Left hindlimb (tissue), 1 donor: ENCODE results near the gene SLC10A4.
A peak's percentile ranks its signal among the peaks of the same experiment; 100 is the strongest.
"Not testable (repeated sequence)": the region's sequence is repeated elsewhere in the genome, so short reads cannot be mapped to it uniquely, and the experiment has no call there.

Experiments
- DNase-seq: peaks from one replicate; pipeline ENCODE4 v3.0.0-alpha.2; 2018

The SLC10A4 gene

GRCh38 chr4:48483006-48483776, at the start of gene SLC10A4:
Gene SLC10A4, plus strand, starts transcription at chr4:48483343. Its CDS starts 219 bp downstream, at chr4:48483562.
- peak; percentile 34 for DNase-seq

GRCh38 chr4:48436318-48436717, 46.8 kb upstream of the SLC10A4 start:
- no peak for DNase-seq

DNA sequence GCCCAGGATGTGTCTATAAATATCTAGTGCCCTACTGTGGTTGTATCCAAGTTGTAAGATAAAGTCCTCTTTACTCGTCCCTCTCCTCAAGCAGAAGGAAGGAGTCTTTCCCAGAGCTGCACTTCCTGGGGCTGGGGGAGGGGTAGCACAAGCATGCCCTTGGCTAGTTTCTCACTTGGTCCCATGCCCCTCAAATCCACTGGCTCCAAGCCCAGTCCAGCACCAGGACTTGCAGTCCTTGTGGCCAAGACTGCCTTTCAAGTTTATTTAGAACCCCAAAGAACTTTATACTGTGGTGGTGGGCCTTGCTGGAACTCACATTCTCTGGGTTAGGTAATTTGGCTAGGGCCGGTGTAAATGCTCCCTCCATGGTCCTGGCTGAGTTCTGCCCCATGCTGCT, 43.2 kb upstream of the SLC10A4 start:
- DNase-seq: no peak

DNA sequence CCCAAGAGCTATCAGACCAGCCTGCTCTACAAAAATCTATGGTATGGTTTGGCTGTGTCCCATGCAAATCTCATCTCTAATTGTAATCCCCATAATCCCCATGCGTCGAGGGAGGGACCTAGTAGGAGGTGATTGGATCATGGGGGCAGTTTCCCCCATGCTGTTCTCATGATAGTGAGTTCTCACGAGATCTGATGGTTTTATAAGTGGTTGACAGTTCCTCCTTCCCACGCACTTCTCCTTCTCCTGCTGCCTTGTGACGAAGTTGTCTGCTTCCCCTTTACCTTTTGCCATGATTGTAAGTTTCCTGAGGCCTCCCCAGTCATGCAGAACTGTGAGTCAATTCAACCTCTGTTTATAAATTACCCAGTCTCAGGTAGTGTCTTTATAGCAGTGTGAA, 42.2 kb upstream of the SLC10A4 start:
- DNase-seq: not testable (repeated sequence)

GRCh38 chr4:48445704-48446103, 37.4 kb upstream of the SLC10A4 start:
- DNase-seq: no peak

GRCh38 chr4:48446642-48447041, 36.5 kb upstream of the SLC10A4 start:
- no peak for DNase-seq

DNA sequence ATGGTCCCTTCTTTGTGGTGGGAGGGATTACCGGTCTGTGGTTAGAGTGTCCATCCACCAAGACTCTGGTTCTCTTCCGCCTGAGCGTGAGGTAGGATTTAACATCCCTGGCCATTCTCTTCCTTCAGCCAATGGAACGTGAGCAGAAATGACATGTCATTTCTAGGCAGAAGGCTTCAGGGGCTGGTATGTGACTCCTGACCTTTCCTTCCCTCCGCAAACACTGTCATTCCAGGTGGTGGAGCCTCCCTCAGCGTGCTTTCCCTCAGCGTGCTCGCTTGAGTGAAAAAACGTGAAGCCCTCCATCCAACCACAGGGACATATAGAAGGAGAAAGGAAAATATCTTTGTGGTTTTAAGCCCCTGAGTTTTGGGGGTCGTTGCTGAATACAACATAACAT, 34.0 kb upstream of the SLC10A4 start:
- no peak for DNase-seq

- DNase-seq: no peak
These were observed 32.4 kb upstream of the SLC10A4 start for GRCh38 chr4:48450740-48451139.

GRCh38 chr4:48451656-48452055, 31.5 kb upstream of the SLC10A4 start:
- DNase-seq: not testable (repeated sequence)

DNA sequence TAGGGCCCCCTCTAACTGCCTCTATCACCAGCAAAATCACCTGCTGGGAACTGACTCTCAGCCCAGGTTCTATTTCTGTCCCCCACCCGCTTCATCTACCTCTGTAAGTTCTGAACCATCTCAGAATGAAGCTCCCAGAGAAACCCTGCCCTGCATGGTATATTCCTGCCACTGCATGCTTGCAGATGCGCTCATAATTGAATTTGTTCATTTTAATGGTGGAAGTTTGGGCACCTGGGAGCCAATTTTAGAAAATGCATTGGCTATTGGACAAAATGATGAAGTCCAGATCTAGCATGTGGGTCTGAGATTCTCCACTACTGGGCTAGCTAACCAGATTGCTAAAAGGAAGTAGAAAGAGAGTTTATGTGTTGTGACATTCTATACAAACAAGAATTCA, 28.6 kb upstream of the SLC10A4 start:
- DNase-seq: no peak

GRCh38 chr4:48461000-48461399, 22.1 kb upstream of the SLC10A4 start:
- DNase-seq: no peak

GRCh38 chr4:48462363-48462762, 20.8 kb upstream of the SLC10A4 start:
- no peak for DNase-seq

DNA sequence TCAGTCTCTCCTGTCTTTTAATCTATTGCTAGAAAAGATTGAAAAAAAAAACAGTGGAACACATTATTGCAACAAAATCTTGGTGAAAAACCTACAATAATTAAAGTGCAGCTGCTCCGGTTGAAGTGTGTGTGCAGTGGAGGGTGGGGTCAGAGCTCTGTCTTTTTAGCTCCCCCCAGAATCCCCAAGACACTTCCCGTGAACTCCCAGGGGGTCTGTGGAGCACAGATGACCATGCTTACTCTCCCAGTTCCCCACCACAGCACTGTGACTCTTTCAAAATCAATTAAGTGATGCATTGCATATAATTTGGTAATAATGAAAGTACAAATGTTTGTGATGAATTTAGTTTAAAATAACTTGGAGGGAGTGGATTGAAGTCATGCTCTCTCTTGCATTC, 15.7 kb upstream of the SLC10A4 start:
- DNase-seq: no peak

GRCh38 chr4:48467891-48468290, 15.3 kb upstream of the SLC10A4 start:
- DNase-seq: no peak

DNA sequence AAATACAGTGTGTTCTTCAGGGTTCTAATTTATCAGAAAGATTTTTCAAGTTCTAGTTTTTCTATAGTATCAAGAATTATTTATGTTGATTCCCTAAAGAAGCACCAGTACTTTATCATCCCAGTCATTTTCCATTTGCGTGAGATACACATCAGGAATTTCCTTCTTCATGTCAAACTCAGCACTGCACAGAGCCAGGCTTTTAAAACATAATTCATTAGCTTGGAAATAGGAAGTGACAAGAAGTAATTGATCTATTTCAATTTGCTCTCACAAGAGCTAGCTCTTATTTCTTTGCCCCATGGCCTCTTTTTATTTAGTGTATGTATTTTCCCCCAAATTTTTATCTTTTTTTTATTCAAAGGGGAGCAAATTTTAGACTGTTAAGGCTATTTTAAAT, 13.0 kb upstream of the SLC10A4 start:
- DNase-seq: no peak

DNA sequence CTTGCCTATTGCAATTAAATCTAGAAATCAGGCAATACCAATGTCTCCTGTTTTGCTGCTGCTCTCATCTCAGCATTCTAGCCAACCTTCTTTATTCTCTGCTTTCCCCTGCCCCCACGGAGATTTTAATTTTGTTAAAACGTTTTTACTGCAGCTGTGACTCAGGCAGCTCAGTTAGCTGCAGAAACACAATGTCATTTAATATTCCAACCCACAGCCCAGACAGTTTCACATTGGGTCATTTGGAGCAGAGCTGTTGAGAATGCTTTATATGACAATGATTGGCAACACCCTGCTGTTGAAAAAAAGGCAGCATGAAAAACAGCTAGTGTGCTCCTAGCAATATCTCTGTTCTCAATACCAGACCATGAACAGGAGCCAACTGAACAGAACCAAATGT, 12.6 kb upstream of the SLC10A4 start:
- DNase-seq: no peak

DNA sequence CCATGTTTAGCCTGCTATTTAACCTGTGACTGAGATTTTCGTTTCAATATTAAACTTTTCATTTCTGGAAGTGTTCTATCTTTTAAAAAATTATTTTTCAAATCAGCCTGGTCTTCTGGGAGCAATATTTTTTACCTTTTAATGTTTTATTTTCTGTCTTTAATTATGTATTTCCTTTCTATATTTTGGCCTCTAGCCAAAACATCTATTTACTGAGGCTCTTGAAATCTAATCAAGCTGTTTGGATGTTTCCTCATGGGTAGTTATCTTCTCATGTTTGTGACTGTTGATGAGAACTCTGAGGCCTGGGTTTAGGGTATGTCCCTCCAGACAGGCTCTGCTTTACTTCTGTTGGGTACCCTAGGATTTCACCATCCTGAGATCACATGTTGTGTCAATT, 10.3 kb upstream of the SLC10A4 start:
- no peak for DNase-seq

GRCh38 chr4:48475770-48476169, 7.4 kb upstream of the SLC10A4 start:
- no peak for DNase-seq

DNA sequence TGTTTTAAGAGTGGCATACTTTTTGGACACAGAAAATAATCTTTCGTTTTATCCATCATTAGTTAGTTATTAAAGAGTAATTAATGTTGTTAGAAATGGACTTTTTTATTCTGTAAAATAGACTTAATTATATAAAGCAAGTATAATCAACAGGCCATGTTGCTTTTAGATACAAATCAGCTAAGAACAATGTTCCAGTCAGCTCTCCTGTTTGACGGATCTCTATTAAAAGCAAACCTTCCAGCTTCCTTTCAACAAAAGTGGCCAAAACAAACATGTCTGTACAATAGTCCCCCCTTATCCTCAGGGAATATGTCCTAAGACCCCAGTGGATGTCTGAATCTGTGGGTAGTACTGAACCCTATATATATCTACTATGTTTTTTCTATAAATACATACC, 4.9 kb upstream of the SLC10A4 start:
- no peak for DNase-seq

- no peak for DNase-seq
These were observed 1.6 kb upstream of the SLC10A4 start for GRCh38 chr4:48481581-48481980.

GRCh38 chr4:48483777-48484493, 792 bp downstream of the SLC10A4 start:
- DNase-seq: no peak

- DNase-seq: no peak
These were observed 1.5 kb downstream of the SLC10A4 start for GRCh38 chr4:48484494-48485168.

- no peak for DNase-seq
These were observed 6.5 kb downstream of the SLC10A4 start for GRCh38 chr4:48489683-48490011.
